ENCODE measurements around the gene STARD10. TPM values are rescaled to one million over a fixed set of nuclear protein-coding genes. Genes with fewer than 3 reads are reported as not detected.

The STARD10 gene
- total and polyA plus RNA-seq, 8 donors: 83.8 to 146 (median 114) TPM

DNA sequence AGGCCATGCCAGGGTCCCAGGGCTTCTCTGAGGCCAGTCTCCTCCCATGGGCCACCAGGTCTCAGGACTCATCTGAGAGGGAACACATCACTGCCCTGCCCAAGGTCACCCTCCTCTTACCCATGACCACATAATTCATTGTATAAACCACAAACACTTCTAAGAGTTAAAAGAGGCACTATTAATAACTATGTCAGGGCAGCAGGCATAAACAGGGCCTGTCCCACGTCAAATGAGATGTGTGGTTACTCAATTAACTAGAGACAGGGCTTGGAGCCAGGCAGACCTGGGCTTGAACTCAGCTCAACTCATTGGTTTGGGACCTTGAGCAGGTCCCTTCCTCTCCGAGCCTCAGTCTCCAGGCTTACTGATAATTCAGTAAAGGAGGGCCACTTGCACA is 74.7 kb downstream of the STARD10 start:
- Histone ChIP-seq H3K4me3 (peak overlapping the region in 1 of 2 donors; percentile 65), H3K9me3 (no peaks in the 10 kb centered on the region), H3K27me3 (no peaks in the 10 kb centered on the region), H3K36me3 (peaks cover 0 to 45% of the 10 kb centered on the region in 2 donors), H3K27ac (peak overlapping the region; percentile 87 to 92), H3K4me1 (peaks cover 42 to 95% of the 10 kb centered on the region in 2 donors)
- TF ChIP-seq, protein P1, sequence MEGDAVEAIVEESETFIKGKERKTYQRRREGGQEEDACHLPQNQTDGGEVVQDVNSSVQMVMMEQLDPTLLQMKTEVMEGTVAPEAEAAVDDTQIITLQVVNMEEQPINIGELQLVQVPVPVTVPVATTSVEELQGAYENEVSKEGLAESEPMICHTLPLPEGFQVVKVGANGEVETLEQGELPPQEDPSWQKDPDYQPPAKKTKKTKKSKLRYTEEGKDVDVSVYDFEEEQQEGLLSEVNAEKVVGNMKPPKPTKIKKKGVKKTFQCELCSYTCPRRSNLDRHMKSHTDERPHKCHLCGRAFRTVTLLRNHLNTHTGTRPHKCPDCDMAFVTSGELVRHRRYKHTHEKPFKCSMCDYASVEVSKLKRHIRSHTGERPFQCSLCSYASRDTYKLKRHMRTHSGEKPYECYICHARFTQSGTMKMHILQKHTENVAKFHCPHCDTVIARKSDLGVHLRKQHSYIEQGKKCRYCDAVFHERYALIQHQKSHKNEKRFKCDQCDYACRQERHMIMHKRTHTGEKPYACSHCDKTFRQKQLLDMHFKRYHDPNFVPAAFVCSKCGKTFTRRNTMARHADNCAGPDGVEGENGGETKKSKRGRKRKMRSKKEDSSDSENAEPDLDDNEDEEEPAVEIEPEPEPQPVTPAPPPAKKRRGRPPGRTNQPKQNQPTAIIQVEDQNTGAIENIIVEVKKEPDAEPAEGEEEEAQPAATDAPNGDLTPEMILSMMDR (IDR thresholded peaks at IDR 0.05): no peak
- peak; percentile 35 for ATAC-seq
- intact Hi-C loops (cut with DNase I): no loop called here
- peak in 2 of 4 donors; percentile 20 to 63 for DNase-seq

DNA sequence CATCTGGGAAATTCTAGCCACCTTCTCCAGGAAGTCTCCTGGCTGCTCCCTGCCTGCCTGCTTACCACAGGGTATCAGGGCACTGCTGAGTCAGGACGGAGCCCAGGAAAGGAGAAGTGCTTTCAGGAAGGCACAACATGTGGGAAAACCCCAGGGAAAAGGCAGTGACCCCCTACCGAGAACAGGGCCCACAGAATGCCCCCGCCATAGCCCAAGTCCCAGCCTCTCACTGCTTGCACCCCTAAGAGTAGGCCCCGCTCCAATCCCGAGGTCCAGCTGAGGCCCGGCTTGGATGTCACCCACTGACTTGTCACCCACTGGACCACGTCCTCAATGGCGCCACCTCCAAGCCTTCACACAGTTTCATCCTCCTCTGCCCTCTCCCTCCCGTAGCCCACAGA is 75.7 kb downstream of the STARD10 start:
- ATAC-seq: no peak
- Histone ChIP-seq H3K4me3 (peak overlapping the region in 1 of 2 donors; percentile 65), H3K4me1 (peaks cover 38 to 95% of the 10 kb centered on the region in 2 donors), H3K27ac (peak overlapping the region; percentile 36 to 57), H3K36me3 (peaks cover 0 to 49% of the 10 kb centered on the region in 2 donors), H3K9me3 (no peaks in the 10 kb centered on the region), H3K27me3 (no peaks in the 10 kb centered on the region)
- TF ChIP-seq, protein P1 (IDR thresholded peaks at IDR 0.05): no peak
- intact Hi-C loops (cut with DNase I): no loop called here
- DNase-seq: peak in 2 of 4 donors; percentile 70 to 81

DNA sequence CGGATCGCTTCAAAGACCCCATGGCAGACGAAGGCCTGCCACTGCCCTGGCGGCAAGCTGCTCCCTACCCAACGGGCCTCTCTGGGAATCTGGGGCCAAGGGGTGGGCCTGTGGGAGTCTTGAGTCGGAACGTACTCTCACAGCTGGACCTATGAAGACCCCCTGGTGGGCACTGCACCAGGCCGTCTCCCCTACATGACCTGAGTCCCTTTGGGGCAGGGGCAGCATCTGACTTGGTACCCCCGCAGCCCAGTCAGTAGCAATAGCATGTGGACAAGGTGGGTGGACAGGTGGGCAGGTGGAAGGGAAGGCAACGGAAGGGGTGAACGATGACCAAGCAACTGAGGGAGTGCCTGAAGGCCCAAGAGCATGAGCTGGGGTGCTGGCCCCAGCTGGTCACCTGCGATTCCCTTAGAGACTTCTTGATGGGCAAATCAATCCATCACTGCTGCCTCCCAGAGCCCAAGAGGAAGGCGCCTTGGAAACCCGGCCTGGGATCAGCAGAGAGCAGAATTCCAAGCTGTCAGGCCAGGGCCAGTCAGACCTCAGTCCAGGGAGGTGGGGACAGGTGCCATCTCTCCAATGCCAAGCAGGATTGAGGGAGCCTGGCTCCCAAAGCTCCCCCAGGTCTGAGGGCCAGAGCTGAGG is 76.9 kb downstream of the STARD10 start:
- H3K27ac ChIP-seq: peak overlapping the region in 1 of 2 donors; percentile 57
- no peaks in the 10 kb centered on the region for H3K9me3 ChIP-seq
- DNase-seq (peak in 1 of 4 donors; percentile 54), ATAC-seq (no peak)
- H3K4me3 ChIP-seq: no peak overlapping the region
- TF ChIP-seq, protein P1 (IDR thresholded peaks at IDR 0.05): no peak
- peaks cover 0 to 60% of the 10 kb centered on the region in 2 donors for H3K36me3 ChIP-seq
- intact Hi-C loops (cut with DNase I): no loop called here
- H3K4me1 ChIP-seq: peaks cover 32 to 99% of the 10 kb centered on the region in 2 donors
- H3K27me3 ChIP-seq: no peaks in the 10 kb centered on the region

DNA sequence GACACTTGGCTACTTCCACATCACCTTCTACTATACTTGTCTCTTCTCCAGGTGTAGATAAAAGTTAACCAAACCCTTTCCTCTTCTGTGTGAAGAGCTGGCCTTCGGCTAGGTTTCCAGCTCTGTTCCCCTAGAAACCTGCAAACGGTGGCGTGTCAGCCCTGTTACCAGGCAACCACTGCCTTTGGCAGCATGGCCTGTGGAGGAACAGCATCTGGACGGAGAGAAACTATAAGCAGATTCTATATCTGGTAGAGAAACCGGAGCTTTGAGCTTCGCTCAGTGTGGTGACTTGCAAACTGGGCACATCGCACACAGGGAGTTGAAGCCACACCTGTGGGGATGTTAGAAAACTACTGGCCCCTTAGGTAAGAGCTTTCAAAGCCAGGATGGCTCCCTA is 77.6 kb downstream of the STARD10 start:
- Histone ChIP-seq H3K9me3 (no peaks in the 10 kb centered on the region), H3K4me1 (peaks cover 27 to 94% of the 10 kb centered on the region in 2 donors), H3K36me3 (peaks cover 0 to 66% of the 10 kb centered on the region in 2 donors), H3K27ac (no peak overlapping the region), H3K4me3 (no peak overlapping the region), H3K27me3 (no peaks in the 10 kb centered on the region)
- peak in 1 of 4 donors; percentile 47 for DNase-seq
- no peak for ATAC-seq
- TF ChIP-seq, protein P1 (IDR thresholded peaks at IDR 0.05): no peak
- intact Hi-C loops (cut with DNase I): no loop called here

DNA sequence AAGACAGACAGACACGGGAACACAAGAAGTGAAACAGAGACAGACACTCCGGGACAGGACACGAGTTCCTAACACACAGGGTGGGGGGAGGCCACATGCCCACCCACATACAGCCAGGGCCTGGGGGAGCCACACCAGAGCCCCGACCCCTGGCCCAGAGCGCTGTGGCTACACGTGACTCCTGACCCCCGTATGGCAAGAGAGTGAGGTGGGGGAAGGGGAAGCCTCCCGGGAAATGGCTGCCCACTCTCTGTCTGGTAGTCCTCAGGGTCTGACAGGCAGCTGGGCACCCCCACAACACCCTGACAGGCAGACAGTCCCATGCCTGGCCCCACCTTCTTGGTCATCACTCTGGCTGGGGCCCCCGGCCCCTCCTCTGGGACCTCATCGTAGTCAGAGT is 81.0 kb downstream of the STARD10 start:
- H3K4me1 ChIP-seq: peaks cover 2 to 60% of the 10 kb centered on the region in 2 donors
- H3K27me3 ChIP-seq: no peaks in the 10 kb centered on the region
- ATAC-seq (no peak), DNase-seq (peak in 1 of 4 donors; percentile 60)
- peaks cover 0 to 96% of the 10 kb centered on the region in 2 donors for H3K36me3 ChIP-seq
- TF ChIP-seq, protein P1 (IDR thresholded peaks at IDR 0.05): no peak
- intact Hi-C loops (cut with DNase I): no loop called here
- no peak overlapping the region for H3K4me3 ChIP-seq
- peak overlapping the region; percentile 31 to 37 for H3K27ac ChIP-seq
- H3K9me3 ChIP-seq: no peaks in the 10 kb centered on the region

Data from left lung (tissue), 10 donors.